Pancreas (tissue), 10 donors: ENCODE data around the gene AGPAT2. TPM values are rescaled to one million over a fixed set of nuclear protein-coding genes. Genes with fewer than 3 reads are reported as not detected.

ENCODE experiments used
- ATAC-seq, 4 donors: fragments of 200-7000 bp; cut with Tn5 transposase; one replicate each; pipeline versions ENCODE4 v1.8.0 to v1.9.1; 2020; ENCODE audit warnings: mild to moderate bottlenecking in 4 of 4, moderate library complexity in 4 of 4
- DNase-seq, 6 donors: peaks; one replicate each; pipeline ENCODE4 v3.0.0-alpha.2; 2020
- FAIRE-seq: peaks from 2 replicates; lab custom pipeline; 2012; peaks lifted over from hg19 to GRCh38; lab: Jason Lieb, UNC
- H3K27ac ChIP-seq, 4 donors: fragments of 200-600 bp; sonication (generic); 1 replicate in 3 of 4; 2 replicates in 1 of 4; pipeline versions ENCODE4 v1.5.0 to v1.8.0; 2020
- H3K27me3 ChIP-seq, 4 donors: fragments of 200-600 bp; one replicate each; pipeline ENCODE4 v1.8.0; 2021
- H3K36me3 ChIP-seq, 3 donors: fragments of 200-600 bp; sonication (generic) in 1 of 3; one replicate each; pipeline versions ENCODE4 v1.5.0 to v1.8.0; 2020 to 2021
- H3K4me1 ChIP-seq, 3 donors: fragments of 200-600 bp; one replicate each; pipeline ENCODE4 v1.8.0; 2021
- H3K4me3 ChIP-seq, 4 donors: fragments of 200-600 bp; sonication (generic) in 2 of 4; one replicate each; pipeline versions ENCODE4 v1.5.0 to v1.8.0; 2020 to 2021
- H3K9me3 ChIP-seq, 4 donors: fragments of 200-600 bp; one replicate each; pipeline ENCODE4 v1.8.0; 2021
- WGBS, 2 donors: extraction: QIAGEN DNeasy Blood & Tissue Kit; methylation state at CpG; one replicate each; pipeline ENCODE4 v1.1.7; 2013; 5-methylcytosine and 5-hydroxymethylcytosine counted together
- intact Hi-C, 3 donors: fragments of 100-400 bp; cut with DNase I; formaldehyde crosslinking; loops; one replicate each; pipeline versions ENCODE4 v1.11.1 to v1.14.2; 2022
- microRNA-seq, 2 donors: library from miRNA; unstranded; fragments of <30 nt; microRNA quantifications; one replicate each; pipeline versions ENCODE4 to v1.1.0, GENCODE V29; 2019 to 2020
- polyA plus RNA-seq, 2 donors: library from polyadenylated mRNA; stranded (reverse); fragments of 200-250 nt; gene quantifications; one replicate each; pipeline ENCODE4 v1.2.3, GENCODE V29; 2013
- total RNA-seq, 6 donors: library from RNA; stranded (reverse); fragmentation: NEBNext Ultra II Directional in 4 of 6; extraction: Animal tissue kit (Norgen Biotek cat#: 25700) in 4 of 6; gene quantifications; one replicate each; pipeline versions ENCODE4 v1.2.1 to v1.2.4, GENCODE V29; 2021 to 2023
- TF ChIP-seq, protein P1 (sequence below), 4 donors: fragments of 200-600 bp; sonication (generic) in 3 of 4; IDR thresholded peaks; one replicate each; pipeline versions ENCODE4 v1.5.0 to v1.8.0; 2021; ENCODE audit warnings: antibody characterized with exemption in 4 of 4
- donor health status: healthy with polysubstance abuse.
- donor health status: DM: no; HTN: no; CAD: no; lungs with moderate emphysema.
- donor health status: DM: no; HTN: no; CAD: no.
- donor health status: control.
- donor health status: control.
- donor health status: Bipolar disorder and iron deficiency.
- donor health status: DM: yes; HTN: yes; CAD: no.
- donor health status: DM: no; HTN: no; CAD: no.
- donor health status: DM: no; HTN: no; CAD: no.
- donor health status: DM: yes; HTN: yes; CAD: no.

The AGPAT2 gene
- total and polyA plus RNA-seq, 8 donors, result 57.0 to 158 (median 82.7) TPM

DNA sequence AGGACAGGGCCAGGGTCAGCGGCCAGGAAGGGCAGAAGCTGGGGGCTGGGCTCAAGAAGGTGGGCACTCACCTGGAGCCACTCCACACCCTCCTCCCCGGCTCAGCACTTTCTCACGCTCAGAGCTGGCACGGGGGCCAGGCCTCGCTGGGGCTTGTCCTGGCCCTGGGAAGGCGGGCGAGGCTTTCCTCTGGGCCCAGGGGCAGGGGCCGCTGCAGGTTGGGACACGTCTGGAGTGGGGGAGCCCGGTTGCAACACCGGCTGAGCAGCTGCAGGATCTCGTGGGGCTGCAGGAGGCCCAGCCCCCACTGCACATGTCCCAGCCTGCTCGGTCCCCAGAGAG lies 63.4 kb downstream of the AGPAT2 start:
- H3K27ac ChIP-seq, result no peak overlapping the region
- FAIRE-seq, result no peak

More for the DNA sequence above, 63.4 kb downstream of the AGPAT2 start:
- Histone ChIP-seq H3K36me3 (no peaks in the 10 kb centered on the region), H3K4me3 (no peak overlapping the region), H3K4me1 (peaks cover 38 to 42% (median 41%) of the 10 kb centered on the region in 3 donors), H3K9me3 (no peaks in the 10 kb centered on the region), H3K27me3 (no peaks in the 10 kb centered on the region)
- ATAC-seq, result no peak
- intact Hi-C loops, result no loop called here
- 73 to 74% methylated on average over 12 to 13 of the region's 13 CpGs for WGBS, 2 donors
- peak in 3 of 6 donors; percentile 43 to 76 (median 63) for DNase-seq
- TF ChIP-seq, protein P1, sequence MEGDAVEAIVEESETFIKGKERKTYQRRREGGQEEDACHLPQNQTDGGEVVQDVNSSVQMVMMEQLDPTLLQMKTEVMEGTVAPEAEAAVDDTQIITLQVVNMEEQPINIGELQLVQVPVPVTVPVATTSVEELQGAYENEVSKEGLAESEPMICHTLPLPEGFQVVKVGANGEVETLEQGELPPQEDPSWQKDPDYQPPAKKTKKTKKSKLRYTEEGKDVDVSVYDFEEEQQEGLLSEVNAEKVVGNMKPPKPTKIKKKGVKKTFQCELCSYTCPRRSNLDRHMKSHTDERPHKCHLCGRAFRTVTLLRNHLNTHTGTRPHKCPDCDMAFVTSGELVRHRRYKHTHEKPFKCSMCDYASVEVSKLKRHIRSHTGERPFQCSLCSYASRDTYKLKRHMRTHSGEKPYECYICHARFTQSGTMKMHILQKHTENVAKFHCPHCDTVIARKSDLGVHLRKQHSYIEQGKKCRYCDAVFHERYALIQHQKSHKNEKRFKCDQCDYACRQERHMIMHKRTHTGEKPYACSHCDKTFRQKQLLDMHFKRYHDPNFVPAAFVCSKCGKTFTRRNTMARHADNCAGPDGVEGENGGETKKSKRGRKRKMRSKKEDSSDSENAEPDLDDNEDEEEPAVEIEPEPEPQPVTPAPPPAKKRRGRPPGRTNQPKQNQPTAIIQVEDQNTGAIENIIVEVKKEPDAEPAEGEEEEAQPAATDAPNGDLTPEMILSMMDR (IDR thresholded peaks at IDR 0.05), result no peak

Small RNA genes within 50 kb of the gene (microRNA-seq; reads per million reads assigned to microRNA genes)
- gene MIR126, result 39,130 to 73,148 reads per million in 2 donors

Other genes starting within 250 kb of the AGPAT2 start
- gene INPP5E, start 247.6 kb downstream of the AGPAT2 start, total RNA-seq, result 1 to 10 TPM; 3.8 to 10.0 (median 5.2) TPM
- gene INPP5E, start 247.6 kb downstream of the AGPAT2 start, polyA plus RNA-seq, result 10 to 100 TPM; 13.9 to 14.9 TPM
- 10 to 100 TPM; 32.1 to 46.6 (median 39.5) TPM for gene SEC16A, start 204.4 kb downstream of the AGPAT2 start, total RNA-seq
- 10 to 100 TPM; 49.7 to 66.9 TPM for gene SEC16A, start 204.4 kb downstream of the AGPAT2 start, polyA plus RNA-seq
- gene NOTCH1, start 141.4 kb downstream of the AGPAT2 start, total RNA-seq, result 10 to 100 TPM; 19.6 to 39.8 (median 25.6) TPM
- 10 to 100 TPM in 1 of 2 donors, 1 to 10 TPM in 1; 9.3 to 20.1 TPM for gene NOTCH1, start 141.4 kb downstream of the AGPAT2 start, polyA plus RNA-seq
- 10 to 100 TPM in 5 of 6 donors, 1 to 10 TPM in 1; 8.6 to 21.2 (median 13.1) TPM for gene EGFL7, start 24.5 kb downstream of the AGPAT2 start, total RNA-seq
- 100 to 1,000 TPM; 111 to 134 TPM for gene EGFL7, start 24.5 kb downstream of the AGPAT2 start, polyA plus RNA-seq
- 1 to 10 TPM; 4.3 to 7.5 (median 5.8) TPM for gene DIPK1B, start 25.1 kb upstream of the AGPAT2 start, total RNA-seq
- gene DIPK1B, start 25.1 kb upstream of the AGPAT2 start, polyA plus RNA-seq, result 10 to 100 TPM; 13.2 to 32.3 TPM
- gene LCN10, start 55.5 kb upstream of the AGPAT2 start, total RNA-seq, result 1 to 10 TPM in 4 of 6 donors, under 1 TPM in 2; 0.16 to 1.7 (median 1.4) TPM
- 10 to 100 TPM; 12.4 to 54.0 TPM for gene LCN10, start 55.5 kb upstream of the AGPAT2 start, polyA plus RNA-seq
- 1 to 10 TPM in 4 of 6 donors, not detected in 2; 1.1 to 5.2 (median 3.2) TPM for gene LCN6, start 61.1 kb upstream of the AGPAT2 start, total RNA-seq
- 10 to 100 TPM; 13.0 to 25.6 TPM for gene LCN6, start 61.1 kb upstream of the AGPAT2 start, polyA plus RNA-seq
- not detected for gene LCN8, start 70.8 kb upstream of the AGPAT2 start, total RNA-seq
- gene LCN8, start 70.8 kb upstream of the AGPAT2 start, polyA plus RNA-seq, result not detected
- gene LCN15, start 77.1 kb upstream of the AGPAT2 start, total RNA-seq, result not detected
- gene LCN15, start 77.1 kb upstream of the AGPAT2 start, polyA plus RNA-seq, result not detected
- 10 to 100 TPM; 29.2 to 53.1 (median 34.2) TPM for gene TMEM141, start 103.9 kb upstream of the AGPAT2 start, total RNA-seq
- gene TMEM141, start 103.9 kb upstream of the AGPAT2 start, polyA plus RNA-seq, result 100 to 1,000 TPM in 1 of 2 donors, 10 to 100 TPM in 1; 84.5 to 104 TPM
- gene CCDC183, start 108.9 kb upstream of the AGPAT2 start, total RNA-seq, result 1 to 10 TPM; 2.4 to 5.5 (median 2.9) TPM
- 10 to 100 TPM in 1 of 2 donors, 1 to 10 TPM in 1; 9.2 to 10.7 TPM for gene CCDC183, start 108.9 kb upstream of the AGPAT2 start, polyA plus RNA-seq
- 10 to 100 TPM; 50.7 to 76.5 (median 60.4) TPM for gene RABL6, start 120.5 kb upstream of the AGPAT2 start, total RNA-seq
- 100 to 1,000 TPM in 1 of 2 donors, 10 to 100 TPM in 1; 98.0 to 119 TPM for gene RABL6, start 120.5 kb upstream of the AGPAT2 start, polyA plus RNA-seq
- 1 to 10 TPM; 2.9 to 5.5 (median 4.2) TPM for gene AJM1, start 155.0 kb upstream of the AGPAT2 start, total RNA-seq
- gene AJM1, start 155.0 kb upstream of the AGPAT2 start, polyA plus RNA-seq, result 10 to 100 TPM in 1 of 2 donors, 1 to 10 TPM in 1; 9.0 to 11.7 TPM
- 10 to 100 TPM; 75.2 to 95.5 (median 79.0) TPM for gene PHPT1, start 162.0 kb upstream of the AGPAT2 start, total RNA-seq
- 100 to 1,000 TPM; 180 to 189 TPM for gene PHPT1, start 162.0 kb upstream of the AGPAT2 start, polyA plus RNA-seq
- gene MAMDC4, start 164.9 kb upstream of the AGPAT2 start, total RNA-seq, result 10 to 100 TPM in 1 of 6 donors, 1 to 10 TPM in 5; 3.0 to 13.3 (median 4.8) TPM
- 10 to 100 TPM; 28.7 to 38.6 TPM for gene MAMDC4, start 164.9 kb upstream of the AGPAT2 start, polyA plus RNA-seq
- 100 to 1,000 TPM; 230 to 422 (median 268) TPM for gene EDF1, start 178.9 kb upstream of the AGPAT2 start, total RNA-seq
- 100 to 1,000 TPM; 443 to 612 TPM for gene EDF1, start 178.9 kb upstream of the AGPAT2 start, polyA plus RNA-seq
- gene TRAF2, start 199.1 kb upstream of the AGPAT2 start, total RNA-seq, result 10 to 100 TPM in 1 of 6 donors, 1 to 10 TPM in 5; 4.8 to 13.4 (median 6.9) TPM
- gene TRAF2, start 199.1 kb upstream of the AGPAT2 start, polyA plus RNA-seq, result 10 to 100 TPM; 14.4 TPM